HCT116 (cell line): ENCODE measurements around the gene CMTM6.

ENCODE experiments used
- CTCF ChIP-seq, 3 experiments: fragments of 200-600 bp in 1 of 3; sonication (generic) in 1 of 3; IDR thresholded peaks in 2 of 3; conservative IDR thresholded peaks in 1 of 3; 2 replicates each; pipeline ENCODE4 v1.5.1; 2012 to 2017; ENCODE audit warnings: low read depth in 2 of 3, low read length in 2 of 3, antibody characterized with exemption in 1 of 3, borderline replicate concordance in 1 of 3, control low read depth in 1 of 3, mild to moderate bottlenecking in 1 of 3, mixed read lengths in 1 of 3, mixed run types in 1 of 3, moderate library complexity in 1 of 3; ENCODE audit not compliant: insufficient read depth in 1 of 3
- POLR2A ChIP-seq: IDR thresholded peaks from 2 replicates; pipeline ENCODE4 v1.7.0; 2011; ENCODE audit warnings: borderline replicate concordance; ENCODE audit not compliant: insufficient read depth, insufficient read length; ENCODE audit errors: extremely low read depth
- SRF ChIP-seq: IDR thresholded peaks from 2 replicates; pipeline ENCODE4 v1.6.1; 2012; ENCODE audit warnings: low read depth
- TCF7L2 ChIP-seq: IDR thresholded peaks from 2 replicates; pipeline ENCODE4 v1.7.0; 2011; ENCODE audit warnings: borderline replicate concordance, inconsistent platforms; ENCODE audit not compliant: insufficient read depth, insufficient read length; ENCODE audit errors: extremely low read depth
- YY1 ChIP-seq: IDR thresholded peaks from 2 replicates; pipeline ENCODE4 v1.6.1; 2011; ENCODE audit warnings: low read length, low read depth, moderate library complexity, mild to moderate bottlenecking; ENCODE audit not compliant: insufficient replicate concordance; ENCODE audit errors: extremely low read depth

- no peak for TF ChIP-seq SRF
- TF ChIP-seq POLR2A, result no peak
- TF ChIP-seq YY1, result no peak
- no peak for TF ChIP-seq CTCF (IDR thresholded peaks at IDR 0.05 in 2 of 3, conservative IDR thresholded peaks at IDR 0.05 in 1 of 3; ENCODE audit: borderline replicate concordance in 1 of 3, insufficient read depth in 1 of 3, low read depth in 2 of 3, low read length in 2 of 3)
- TF ChIP-seq TCF7L2, result no peak
These were observed 3.1 kb downstream of the CMTM6 start for GRCh38 chr3:32499585-32499984.
